ENCODE measurements around the gene HEXIM1.

DNA sequence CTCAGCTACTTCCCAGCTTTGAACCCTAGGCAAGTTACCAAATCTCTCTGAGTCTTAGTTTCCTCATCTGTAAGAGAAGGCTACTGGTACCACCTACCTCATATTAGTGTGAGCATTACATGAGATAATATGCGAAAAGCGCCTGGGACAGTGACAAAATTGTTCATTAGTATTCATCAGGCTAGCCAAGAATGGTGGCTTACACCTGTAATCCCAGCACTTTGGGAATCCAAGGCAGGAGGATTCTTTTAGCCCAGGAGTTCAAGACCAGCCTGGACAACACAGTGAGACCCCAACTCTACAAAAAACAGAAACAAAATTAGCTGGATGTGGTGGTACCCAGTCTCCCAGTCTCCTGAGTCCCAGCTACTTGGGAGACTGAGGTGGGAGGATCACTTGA lies 19.3 kb upstream of the HEXIM1 start:
- no peak for TF ChIP-seq POLR2AphosphoS5 (IDR thresholded peaks at IDR 0.05; ENCODE audit: borderline replicate concordance, low read depth, low read length)
- no peak for TF ChIP-seq EZH2 (IDR thresholded peaks at IDR 0.05)
